ENCODE data around the gene OR5B3. TPM values are rescaled to one million over a fixed set of nuclear protein-coding genes. Genes with fewer than 3 reads are reported as not detected.
"Not testable (repeated sequence)": the region's sequence is repeated elsewhere in the genome, so short reads cannot be mapped to it uniquely, and the experiment has no call there.

Gene OR5B3
- total RNA-seq, 5 donors from 2014 or later (not counting 1 experiment from before 2014, with no cell fraction given): not detected

- H3K9me3 Mint-ChIP-seq: peaks cover 5 to 6% (median 5%) of the 10 kb centered on the region in 3 donors
- H3K4me3 ChIP-seq (ENCODE audit: control insufficient read depth in 1 of 2, extremely low read depth in 1 of 2, low read length in 1 of 2): no peak overlapping the region
- ATAC-seq (replicated peaks in 1 of 4) (no peak), DNase-seq (no peak)
- peaks cover 0 to 11% of the 10 kb centered on the region in 2 donors for H3K27me3 Mint-ChIP-seq
- CTCF ChIA-PET: no interaction called here
- no peaks in the 10 kb centered on the region for H3K4me1 ChIP-seq (ENCODE audit: control insufficient read depth in 1 of 2, extremely low read depth in 1 of 2, insufficient read depth in 2 of 2, low read length in 2 of 2)
- no peaks in the 10 kb centered on the region for H3K36me3 ChIP-seq (ENCODE audit: control insufficient read depth in 2 of 2, extremely low read depth in 1 of 2, insufficient read depth in 1 of 2, low read length in 1 of 2)
- H3K4me1 Mint-ChIP-seq: no peaks in the 10 kb centered on the region
- H3K36me3 Mint-ChIP-seq: no peaks in the 10 kb centered on the region
- no peak overlapping the region for H3K27ac ChIP-seq (ENCODE audit: low read length)
- H3K27ac Mint-ChIP-seq: no peak overlapping the region
- WGBS (ENCODE audit: insufficient coverage): no CpG with 5 or more reads among the region's 3 CpGs
- no peak overlapping the region for H3K4me3 Mint-ChIP-seq
- POLR2A ChIA-PET: no interaction called here
- no peaks in the 10 kb centered on the region for H3K27me3 ChIP-seq (replicated peaks in 1 of 2; ENCODE audit: control insufficient read depth in 2 of 2, extremely low read depth in 1 of 2, insufficient read depth in 2 of 2, low read length in 1 of 2)
- H3K9me3 ChIP-seq: no peaks in the 10 kb centered on the region
Observed at GRCh38 chr11:58433638-58434203, 27.0 kb upstream of the OR5B3 start.

- Histone ChIP-seq H3K4me3 (ENCODE audit: control insufficient read depth in 1 of 2, extremely low read depth in 1 of 2, low read length in 1 of 2) (no peak overlapping the region), H3K27ac (ENCODE audit: low read length) (no peak overlapping the region), H3K9me3 (no peaks in the 10 kb centered on the region), H3K36me3 (ENCODE audit: control insufficient read depth in 2 of 2, extremely low read depth in 1 of 2, insufficient read depth in 1 of 2, low read length in 1 of 2) (no peaks in the 10 kb centered on the region), H3K4me1 (ENCODE audit: control insufficient read depth in 1 of 2, extremely low read depth in 1 of 2, insufficient read depth in 2 of 2, low read length in 2 of 2) (no peaks in the 10 kb centered on the region), H3K27me3 (replicated peaks in 1 of 2; ENCODE audit: control insufficient read depth in 2 of 2, extremely low read depth in 1 of 2, insufficient read depth in 2 of 2, low read length in 1 of 2) (no peaks in the 10 kb centered on the region)
- Mint-ChIP-seq H3K27me3 (peaks cover 5 to 19% of the 10 kb centered on the region in 2 donors), H3K36me3 (no peaks in the 10 kb centered on the region), H3K9me3 (peaks cover 3 to 6% (median 6%) of the 10 kb centered on the region in 3 donors), H3K4me3 (no peak overlapping the region), H3K4me1 (no peaks in the 10 kb centered on the region), H3K27ac (no peak overlapping the region)
- whole genome bisulfite sequencing (ENCODE audit: insufficient coverage): no CpG with 5 or more reads among the region's 1 CpG
- no peak for ATAC-seq (replicated peaks in 1 of 4)
- ChIA-PET CTCF (no interaction called here), POLR2A (no interaction called here)
- DNase-seq: no peak
Observed at GRCh38 chr11:58429273-58429672, 22.6 kb upstream of the OR5B3 start.

GRCh38 chr11:58428021-58428420, 21.3 kb upstream of the OR5B3 start, which contains the start of gene OR5B2:
Gene OR5B2 (minus strand): TSS chr11:58428121. CDS start chr11:58423261, 4,860 bp downstream.
- Histone ChIP-seq H3K9me3 (no peaks in the 10 kb centered on the region), H3K36me3 (ENCODE audit: control insufficient read depth in 2 of 2, extremely low read depth in 1 of 2, insufficient read depth in 1 of 2, low read length in 1 of 2) (no peaks in the 10 kb centered on the region), H3K27me3 (replicated peaks in 1 of 2; ENCODE audit: control insufficient read depth in 2 of 2, extremely low read depth in 1 of 2, insufficient read depth in 2 of 2, low read length in 1 of 2) (no peaks in the 10 kb centered on the region), H3K4me1 (ENCODE audit: control insufficient read depth in 1 of 2, extremely low read depth in 1 of 2, insufficient read depth in 2 of 2, low read length in 2 of 2) (no peaks in the 10 kb centered on the region), H3K27ac (ENCODE audit: low read length) (no peak within 1 kb of the TSS), H3K4me3 (ENCODE audit: control insufficient read depth in 1 of 2, extremely low read depth in 1 of 2, low read length in 1 of 2) (no peak within 1 kb of the TSS)
- 70% methylated on average over 3 of the region's 3 CpGs for WGBS (ENCODE audit: insufficient coverage)
- peaks cover 5 to 19% of the 10 kb centered on the region in 2 donors for H3K27me3 Mint-ChIP-seq
- no peaks in the 10 kb centered on the region for H3K36me3 Mint-ChIP-seq
- ChIA-PET POLR2A (no interaction called here), CTCF (no interaction called here)
- no peak for ATAC-seq (replicated peaks in 1 of 4)
- H3K9me3 Mint-ChIP-seq: peaks cover 3 to 6% (median 6%) of the 10 kb centered on the region in 3 donors
- no peak for DNase-seq
- H3K4me1 Mint-ChIP-seq: no peaks in the 10 kb centered on the region
- H3K27ac Mint-ChIP-seq: no peak within 1 kb of the TSS
- no peak within 1 kb of the TSS for H3K4me3 Mint-ChIP-seq

- H3K9me3 Mint-ChIP-seq; H3K4me1 ChIP-seq (ENCODE audit: control insufficient read depth in 1 of 2, extremely low read depth in 1 of 2, insufficient read depth in 2 of 2, low read length in 2 of 2); H3K9me3 ChIP-seq; H3K36me3 Mint-ChIP-seq; H3K27me3 Mint-ChIP-seq; ATAC-seq (replicated peaks in 1 of 4); H3K36me3 ChIP-seq (ENCODE audit: control insufficient read depth in 2 of 2, extremely low read depth in 1 of 2, insufficient read depth in 1 of 2, low read length in 1 of 2); H3K27me3 ChIP-seq (replicated peaks in 1 of 2; ENCODE audit: control insufficient read depth in 2 of 2, extremely low read depth in 1 of 2, insufficient read depth in 2 of 2, low read length in 1 of 2); CTCF ChIA-PET; H3K27ac Mint-ChIP-seq; H3K27ac ChIP-seq (ENCODE audit: low read length); H3K4me3 Mint-ChIP-seq; DNase-seq; POLR2A ChIA-PET; H3K4me1 Mint-ChIP-seq; H3K4me3 ChIP-seq (ENCODE audit: control insufficient read depth in 1 of 2, extremely low read depth in 1 of 2, low read length in 1 of 2): not testable (repeated sequence)
- WGBS (ENCODE audit: insufficient coverage): no CpG with 5 or more reads among the region's 2 CpGs
Observed at GRCh38 chr11:58399622-58400021, 7.1 kb downstream of the OR5B3 start.

- no peak for ATAC-seq (replicated peaks in 1 of 4)
- ChIA-PET CTCF (interaction anchor here in 1 of 2 donors (0.7 kb wide), 1 partner anchor 935 kb away, joined by 3 read pairs; the partner anchor contains the start of gene RTN4RL2), POLR2A (no interaction called here)
- Mint-ChIP-seq H3K36me3 (no peaks in the 10 kb centered on the region), H3K27me3 (peaks cover under 1 to 4% of the 10 kb centered on the region in 2 donors), H3K4me1 (no peaks in the 10 kb centered on the region), H3K4me3 (no peak overlapping the region), H3K9me3 (peaks cover 5 to 13% (median 8%) of the 10 kb centered on the region in 3 donors), H3K27ac (no peak overlapping the region)
- H3K36me3 ChIP-seq (ENCODE audit: control insufficient read depth in 2 of 2, extremely low read depth in 1 of 2, insufficient read depth in 1 of 2, low read length in 1 of 2): no peaks in the 10 kb centered on the region
- WGBS (ENCODE audit: insufficient coverage): no CpG with 5 or more reads among the region's 2 CpGs
- DNase-seq: no peak
- H3K4me1 ChIP-seq (ENCODE audit: control insufficient read depth in 1 of 2, extremely low read depth in 1 of 2, insufficient read depth in 2 of 2, low read length in 2 of 2): no peaks in the 10 kb centered on the region
- peaks cover 0 to 8% of the 10 kb centered on the region in 2 experiments for H3K27me3 ChIP-seq (replicated peaks in 1 of 2; ENCODE audit: control insufficient read depth in 2 of 2, extremely low read depth in 1 of 2, insufficient read depth in 2 of 2, low read length in 1 of 2)
- H3K27ac ChIP-seq (ENCODE audit: low read length): no peak overlapping the region
- no peak overlapping the region for H3K4me3 ChIP-seq (ENCODE audit: control insufficient read depth in 1 of 2, extremely low read depth in 1 of 2, low read length in 1 of 2)
- H3K9me3 ChIP-seq: no peaks in the 10 kb centered on the region
Observed at GRCh38 chr11:58395581-58395980, 11.1 kb downstream of the OR5B3 start.

- Histone ChIP-seq H3K27ac (ENCODE audit: low read length) (no peak overlapping the region), H3K27me3 (replicated peaks in 1 of 2; ENCODE audit: control insufficient read depth in 2 of 2, extremely low read depth in 1 of 2, insufficient read depth in 2 of 2, low read length in 1 of 2) (peaks cover 0 to 11% of the 10 kb centered on the region in 2 experiments), H3K36me3 (ENCODE audit: control insufficient read depth in 2 of 2, extremely low read depth in 1 of 2, insufficient read depth in 1 of 2, low read length in 1 of 2) (no peaks in the 10 kb centered on the region), H3K9me3 (no peaks in the 10 kb centered on the region), H3K4me3 (ENCODE audit: control insufficient read depth in 1 of 2, extremely low read depth in 1 of 2, low read length in 1 of 2) (no peak overlapping the region), H3K4me1 (ENCODE audit: control insufficient read depth in 1 of 2, extremely low read depth in 1 of 2, insufficient read depth in 2 of 2, low read length in 2 of 2) (no peaks in the 10 kb centered on the region)
- ChIA-PET POLR2A (no interaction called here), CTCF (no interaction called here)
- ATAC-seq (replicated peaks in 1 of 4) (no peak), DNase-seq (no peak)
- Mint-ChIP-seq H3K36me3 (no peaks in the 10 kb centered on the region), H3K4me1 (no peaks in the 10 kb centered on the region), H3K9me3 (peaks cover 5 to 13% (median 8%) of the 10 kb centered on the region in 3 donors), H3K27ac (no peak overlapping the region), H3K27me3 (peaks cover 0 to 4% of the 10 kb centered on the region in 2 donors), H3K4me3 (no peak overlapping the region)
Observed at GRCh38 chr11:58394195-58394594, 12.5 kb downstream of the OR5B3 start.

GRCh38 chr11:58392746-58393145, 13.9 kb downstream of the OR5B3 start:
- no peak for ATAC-seq (replicated peaks in 1 of 4)

More at GRCh38 chr11:58392746-58393145, 13.9 kb downstream of the OR5B3 start:
- no peak overlapping the region for H3K27ac Mint-ChIP-seq
- ChIA-PET CTCF (no interaction called here), POLR2A (no interaction called here)
- no peaks in the 10 kb centered on the region for H3K36me3 ChIP-seq (ENCODE audit: control insufficient read depth in 2 of 2, extremely low read depth in 1 of 2, insufficient read depth in 1 of 2, low read length in 1 of 2)
- H3K27me3 ChIP-seq (replicated peaks in 1 of 2; ENCODE audit: control insufficient read depth in 2 of 2, extremely low read depth in 1 of 2, insufficient read depth in 2 of 2, low read length in 1 of 2): peaks cover 0 to 11% of the 10 kb centered on the region in 2 experiments
- WGBS (ENCODE audit: insufficient coverage): no CpG with 5 or more reads among the region's 1 CpG
- peaks cover 5 to 13% (median 8%) of the 10 kb centered on the region in 3 donors for H3K9me3 Mint-ChIP-seq
- peaks cover 0 to 4% of the 10 kb centered on the region in 2 donors for H3K27me3 Mint-ChIP-seq
- no peak overlapping the region for H3K4me3 ChIP-seq (ENCODE audit: control insufficient read depth in 1 of 2, extremely low read depth in 1 of 2, low read length in 1 of 2)
- H3K4me3 Mint-ChIP-seq: no peak overlapping the region
- no peak for DNase-seq
- no peaks in the 10 kb centered on the region for H3K36me3 Mint-ChIP-seq
- H3K4me1 Mint-ChIP-seq: no peaks in the 10 kb centered on the region
- H3K4me1 ChIP-seq (ENCODE audit: control insufficient read depth in 1 of 2, extremely low read depth in 1 of 2, insufficient read depth in 2 of 2, low read length in 2 of 2): no peaks in the 10 kb centered on the region
- H3K9me3 ChIP-seq: no peaks in the 10 kb centered on the region
- no peak overlapping the region for H3K27ac ChIP-seq (ENCODE audit: low read length)

All from T-cell (primary cell).